Rectal smooth muscle tissue (tissue), 1 donor: ENCODE data around the gene ACTR6.
A peak's percentile ranks its signal among the peaks of the same experiment; 100 is the strongest.

ENCODE experiments used
- H3K27ac ChIP-seq: one replicate; pipeline ENCODE4 v1.7.0; 2013; ENCODE audit warnings: low read depth, low read length, inconsistent platforms
- H3K27me3 ChIP-seq: one replicate; pipeline ENCODE4 v1.7.0; 2013; ENCODE audit warnings: low read length; ENCODE audit not compliant: control insufficient read depth, insufficient read depth
- H3K36me3 ChIP-seq: one replicate; pipeline ENCODE4 v1.7.0; 2013; ENCODE audit warnings: low read length; ENCODE audit not compliant: control insufficient read depth, insufficient read depth
- H3K4me1 ChIP-seq: one replicate; pipeline ENCODE4 v1.7.0; 2013; ENCODE audit warnings: low read length; ENCODE audit not compliant: control insufficient read depth, insufficient read depth
- H3K4me3 ChIP-seq: one replicate; pipeline ENCODE4 v1.7.0; 2013; ENCODE audit warnings: low read length
- H3K9ac ChIP-seq: one replicate; pipeline ENCODE4 v1.7.0; 2013; ENCODE audit warnings: low read length

The ACTR6 gene

DNA sequence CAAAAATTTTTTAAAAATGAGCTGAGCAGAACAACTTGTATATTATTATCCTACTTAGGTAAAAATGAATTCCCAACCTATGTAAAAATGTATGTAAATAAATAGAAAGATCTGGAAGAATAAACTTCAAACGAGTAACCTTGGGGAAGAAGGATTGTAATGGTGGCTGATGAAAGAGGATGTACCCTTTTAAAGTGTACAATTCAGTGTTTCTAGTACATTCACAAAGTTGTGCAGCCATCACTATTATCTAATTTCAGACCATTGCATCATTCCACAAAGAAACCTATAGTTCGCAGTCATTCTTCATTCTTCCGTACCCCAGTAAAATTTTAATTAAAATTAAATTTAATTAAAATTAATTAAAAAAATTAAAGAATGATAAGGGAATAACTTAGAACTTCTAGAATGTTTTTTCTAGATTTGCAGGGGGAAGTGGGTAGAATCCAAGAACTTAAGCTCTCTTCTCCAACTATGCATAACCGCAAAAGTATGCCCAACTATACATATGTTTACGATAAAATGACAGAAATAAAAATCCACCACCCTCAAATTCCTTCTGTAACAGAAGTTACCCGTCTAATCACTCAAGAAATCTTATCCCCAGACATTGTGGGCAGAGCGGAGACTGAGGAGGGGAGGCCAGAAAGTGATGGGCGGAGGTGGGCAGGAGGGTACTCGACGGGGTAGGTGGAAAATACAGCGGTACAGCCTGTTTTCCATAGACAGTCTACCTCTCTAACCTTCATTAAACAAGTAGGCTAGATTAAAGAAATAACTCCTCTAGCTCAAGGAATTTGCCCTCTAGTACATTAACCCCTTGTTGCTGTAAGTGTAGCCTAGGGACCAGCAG, 65.3 kb downstream of the ACTR6 start:
- peak overlapping the region; percentile 81 for H3K4me3 ChIP-seq
- peaks cover 14% of the 10 kb centered on the region for H3K4me1 ChIP-seq
- H3K27me3 ChIP-seq, result no peaks in the 10 kb centered on the region
- no peak overlapping the region for H3K9ac ChIP-seq
- H3K36me3 ChIP-seq, result no peaks in the 10 kb centered on the region
- peak overlapping the region; percentile 93 for H3K27ac ChIP-seq

DNA sequence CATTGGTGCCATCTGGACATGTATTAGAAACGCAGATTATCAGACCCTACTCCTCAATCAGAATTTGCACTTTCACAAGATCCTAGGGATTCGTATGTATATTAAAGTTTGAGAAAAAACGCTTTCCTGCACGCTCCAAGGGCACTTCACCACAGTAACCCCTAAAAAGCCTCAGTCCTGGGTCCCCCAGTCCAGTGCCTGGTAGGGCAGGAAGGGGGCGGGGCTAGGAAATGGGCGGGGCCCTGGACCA, 65.9 kb downstream of the ACTR6 start:
- H3K4me1 ChIP-seq, result peaks cover 14% of the 10 kb centered on the region
- H3K27me3 ChIP-seq, result no peaks in the 10 kb centered on the region
- peak overlapping the region; percentile 22 for H3K9ac ChIP-seq
- peak overlapping the region; percentile 93 for H3K27ac ChIP-seq
- no peaks in the 10 kb centered on the region for H3K36me3 ChIP-seq
- peak overlapping the region; percentile 81 for H3K4me3 ChIP-seq

DNA sequence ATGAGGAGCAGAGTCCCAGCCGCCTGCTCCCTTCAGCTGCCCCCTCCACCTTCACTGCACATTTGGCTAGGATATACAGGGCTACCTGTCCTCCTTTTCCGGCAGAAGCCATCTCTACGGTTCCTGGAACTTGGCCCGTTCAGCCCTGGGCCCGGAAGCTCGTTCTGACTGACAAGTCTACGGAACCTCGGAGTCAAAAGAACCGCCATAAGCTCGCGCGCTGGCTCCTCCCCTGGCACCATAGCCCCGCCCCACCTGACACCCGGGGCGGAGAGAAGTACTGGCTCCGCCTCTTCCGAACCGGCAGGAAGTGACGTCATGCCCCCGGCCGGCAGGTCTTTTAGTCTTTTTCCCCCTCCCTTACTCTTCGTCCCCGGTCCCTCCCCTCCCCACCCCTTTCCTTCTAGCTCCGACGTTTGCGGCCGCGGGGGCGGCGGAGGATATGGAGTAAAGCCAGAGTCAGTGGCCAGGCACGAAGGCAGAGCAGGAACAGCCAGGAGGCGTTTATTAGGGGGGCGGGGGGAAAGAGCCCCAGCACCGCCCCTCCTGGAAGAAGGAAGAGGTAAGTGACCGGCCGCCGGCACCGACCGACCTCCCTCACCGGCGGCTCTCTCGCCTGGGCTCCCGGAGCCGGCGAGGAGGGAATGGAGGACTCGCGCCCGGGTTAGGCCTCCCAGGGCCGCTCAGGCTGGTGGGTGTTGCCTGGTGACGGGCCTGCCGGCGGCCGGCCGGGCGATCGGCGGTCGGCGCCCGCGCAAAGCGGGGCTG, 66.4 kb downstream of the ACTR6 start, which contains the start of the genes DEPDC4 and SCYL2:
Gene DEPDC4 (minus strand): TSS at position 245 of the 768 bp plus-strand sequence. CDS start 3 bp downstream, at position 242.
Gene SCYL2 (plus strand): TSS at position 343 of the 768 bp plus-strand sequence. CDS start 15,794 bp downstream, outside the sequence.
- no peaks in the 10 kb centered on the region for H3K36me3 ChIP-seq
- peaks cover 14% of the 10 kb centered on the region for H3K4me1 ChIP-seq
- peak within 1 kb of the TSS; percentile 96 for H3K9ac ChIP-seq
- H3K27me3 ChIP-seq, result no peaks in the 10 kb centered on the region
- peak within 1 kb of the TSS; percentile 93 for H3K27ac ChIP-seq
- peak within 1 kb of the TSS; percentile 81 for H3K4me3 ChIP-seq

DNA sequence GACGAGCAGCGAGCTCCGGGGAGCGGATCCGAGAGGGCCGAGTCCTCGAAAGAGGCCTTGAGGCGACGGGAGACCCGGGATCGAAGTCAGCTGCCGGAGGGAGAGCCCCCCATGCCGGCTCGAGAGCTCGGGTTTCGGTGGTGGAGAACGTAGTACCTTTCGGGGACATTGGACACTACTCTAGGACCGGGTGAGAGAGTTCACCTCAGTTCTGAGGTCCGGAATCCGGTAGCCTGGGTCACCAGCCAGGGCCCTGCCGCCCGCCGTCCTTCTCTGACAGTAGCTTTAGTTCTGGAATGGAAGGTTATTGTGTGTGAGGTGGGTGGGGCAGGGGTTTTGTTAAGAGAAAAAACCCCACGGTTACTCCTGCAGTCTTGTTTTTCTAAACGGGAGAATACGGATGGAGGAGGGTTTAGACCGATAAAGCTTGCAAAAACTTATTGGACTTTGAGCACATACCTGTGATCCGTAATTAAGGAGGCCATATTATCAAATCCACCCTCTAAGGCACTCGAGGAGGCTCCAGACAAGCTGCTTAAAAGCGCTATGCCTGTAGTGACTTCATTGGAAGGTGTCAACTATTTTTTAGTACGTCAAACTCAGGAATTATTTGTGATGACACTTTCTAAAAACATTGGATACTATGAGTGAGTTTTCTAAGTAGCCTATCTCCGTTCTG, 67.1 kb downstream of the ACTR6 start:
- no peaks in the 10 kb centered on the region for H3K27me3 ChIP-seq
- H3K4me3 ChIP-seq, result peak overlapping the region; percentile 75
- peaks cover 14% of the 10 kb centered on the region for H3K4me1 ChIP-seq
- peak overlapping the region; percentile 93 for H3K27ac ChIP-seq
- no peaks in the 10 kb centered on the region for H3K36me3 ChIP-seq
- peak overlapping the region; percentile 96 for H3K9ac ChIP-seq

DNA sequence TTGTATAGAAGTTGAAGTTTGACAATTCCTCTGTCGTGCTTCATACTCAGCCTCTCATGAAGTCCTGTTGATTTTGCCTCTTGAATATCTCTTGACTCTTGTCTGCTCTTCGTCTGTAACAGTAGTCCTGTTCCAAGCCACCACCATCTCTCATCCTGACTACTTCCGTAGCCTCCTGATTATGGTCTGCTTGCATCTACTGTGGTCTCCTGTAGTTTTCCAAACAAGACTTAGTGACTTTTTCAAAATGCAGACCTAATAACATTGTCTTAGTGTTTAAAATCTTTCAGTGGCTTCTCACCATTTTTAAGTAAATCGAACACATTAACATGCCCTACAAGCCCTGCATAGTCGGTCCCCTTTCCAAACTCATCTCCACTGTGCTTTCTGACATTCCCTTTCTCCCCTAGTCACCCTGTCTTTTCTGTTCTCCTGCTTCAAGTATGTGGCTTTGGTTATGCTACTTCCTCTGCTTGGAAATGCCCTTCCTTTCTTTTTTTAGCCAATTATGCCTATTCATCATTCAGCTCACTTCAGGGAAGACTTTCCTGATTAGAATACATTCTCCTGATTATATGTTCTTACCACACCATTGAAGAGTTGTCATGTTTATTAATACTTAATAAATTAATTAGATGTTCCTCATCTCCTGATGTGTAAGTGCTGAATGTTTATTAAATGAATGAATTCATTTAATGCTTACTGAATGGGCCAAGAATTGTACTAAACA, 68.4 kb downstream of the ACTR6 start:
- Histone ChIP-seq H3K4me3 (peak overlapping the region; percentile 51), H3K27me3 (no peaks in the 10 kb centered on the region), H3K27ac (no peak overlapping the region), H3K9ac (no peak overlapping the region), H3K4me1 (peaks cover 14% of the 10 kb centered on the region), H3K36me3 (no peaks in the 10 kb centered on the region)

DNA sequence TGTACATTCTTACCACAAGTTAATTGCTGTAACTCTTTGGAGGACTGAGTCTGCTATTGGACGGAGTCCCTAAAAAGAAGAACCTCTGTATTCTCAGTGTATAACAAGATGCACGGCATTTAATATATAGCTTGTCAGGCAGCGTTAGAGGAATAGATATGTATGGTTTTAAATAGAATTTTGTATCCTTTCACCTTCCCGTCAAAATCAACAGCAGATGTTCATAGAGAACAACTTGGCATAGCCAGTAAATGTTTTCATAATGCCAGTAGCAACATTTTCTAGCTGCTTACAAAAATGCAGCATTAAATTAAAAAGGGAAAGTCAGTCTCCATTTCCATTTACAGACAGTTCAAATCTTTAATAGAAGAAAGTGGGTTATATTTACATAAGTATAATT, 73.2 kb downstream of the ACTR6 start:
- H3K4me3 ChIP-seq, result no peak overlapping the region
- no peaks in the 10 kb centered on the region for H3K36me3 ChIP-seq
- H3K27me3 ChIP-seq, result no peaks in the 10 kb centered on the region
- H3K27ac ChIP-seq, result no peak overlapping the region
- H3K4me1 ChIP-seq, result peaks cover 4% of the 10 kb centered on the region
- no peak overlapping the region for H3K9ac ChIP-seq
